ENCODE data around the gene ASAP2.

The ASAP2 gene

DNA sequence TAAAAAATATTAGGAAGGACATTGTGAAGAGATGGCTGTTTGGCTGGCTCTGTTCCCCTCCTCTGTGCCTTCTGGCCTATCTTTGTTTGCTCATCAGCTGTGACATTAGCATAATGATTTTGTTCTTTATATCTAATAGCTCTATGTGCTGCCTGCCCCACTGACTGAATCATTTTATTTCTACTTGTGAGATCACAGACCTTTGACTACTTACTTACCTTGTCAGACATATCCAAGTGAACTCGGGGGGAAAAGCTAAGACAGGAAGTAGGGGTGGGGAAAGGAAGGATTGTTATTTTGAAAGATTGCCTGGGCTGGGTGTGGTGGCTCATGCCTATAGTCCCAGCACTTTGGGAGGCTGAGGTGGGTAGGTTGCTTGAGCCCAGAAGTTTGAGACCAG, 104.2 kb downstream of the ASAP2 start:
- no peak for TF ChIP-seq SPI1 (IDR thresholded peaks at IDR 0.05; ENCODE audit: low read depth, low read length)
- TF ChIP-seq POLR2A (IDR thresholded peaks at IDR 0.05; ENCODE audit: low read depth, low read length): no peak
- TF ChIP-seq TAF1 (IDR thresholded peaks at IDR 0.05; ENCODE audit: low read depth, low read length): no peak
- no peak for TF ChIP-seq POU2F2 (IDR thresholded peaks at IDR 0.05; ENCODE audit: low read depth, low read length)
- no peak for TF ChIP-seq PAX5 (IDR thresholded peaks at IDR 0.05; ENCODE audit: insufficient read depth, low read length, severe bottlenecking)
- no peak for TF ChIP-seq POLR2AphosphoS5 (IDR thresholded peaks at IDR 0.05; ENCODE audit: low read depth, low read length)
- DNase-seq (ENCODE audit: insufficient read length, low spot score) (no peak), FAIRE-seq (no peak)

DNA sequence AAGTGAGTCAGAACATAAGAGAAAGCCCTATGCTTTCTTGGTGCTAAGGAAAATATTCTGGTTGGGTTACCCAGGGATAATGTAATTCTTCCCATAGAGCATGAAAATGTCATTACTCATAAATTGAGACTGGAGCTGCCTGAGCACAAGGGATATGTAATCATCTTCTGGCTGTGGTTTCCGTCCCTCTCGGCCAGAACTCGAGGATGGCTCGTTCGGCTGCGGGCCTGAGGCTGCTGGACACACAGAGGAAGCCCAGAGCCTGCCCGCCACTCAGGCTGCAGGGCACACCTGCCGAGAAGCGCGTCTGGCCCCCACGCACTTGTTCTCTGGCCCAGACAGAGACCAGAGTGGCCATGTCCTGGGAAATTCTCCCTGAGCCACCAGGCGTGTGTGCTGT, 104.9 kb downstream of the ASAP2 start:
- DNase-seq (ENCODE audit: insufficient read length, low spot score) (no peak), FAIRE-seq (no peak)
- TF ChIP-seq POLR2A (IDR thresholded peaks at IDR 0.05; ENCODE audit: low read depth, low read length): no peak
- TF ChIP-seq SPI1 (IDR thresholded peaks at IDR 0.05; ENCODE audit: low read depth, low read length): no peak
- TF ChIP-seq TAF1 (IDR thresholded peaks at IDR 0.05; ENCODE audit: low read depth, low read length): no peak
- no peak for TF ChIP-seq PAX5 (IDR thresholded peaks at IDR 0.05; ENCODE audit: insufficient read depth, low read length, severe bottlenecking)
- no peak for TF ChIP-seq POLR2AphosphoS5 (IDR thresholded peaks at IDR 0.05; ENCODE audit: low read depth, low read length)
- TF ChIP-seq POU2F2 (IDR thresholded peaks at IDR 0.05; ENCODE audit: low read depth, low read length): no peak

- no peak for TF ChIP-seq TAF1 (IDR thresholded peaks at IDR 0.05; ENCODE audit: low read depth, low read length)
- TF ChIP-seq POLR2A (IDR thresholded peaks at IDR 0.05; ENCODE audit: low read depth, low read length): no peak
- TF ChIP-seq SPI1 (IDR thresholded peaks at IDR 0.05; ENCODE audit: low read depth, low read length): no peak
- no peak for TF ChIP-seq POU2F2 (IDR thresholded peaks at IDR 0.05; ENCODE audit: low read depth, low read length)
- no peak for TF ChIP-seq PAX5 (IDR thresholded peaks at IDR 0.05; ENCODE audit: insufficient read depth, low read length, severe bottlenecking)
- no peak for TF ChIP-seq POLR2AphosphoS5 (IDR thresholded peaks at IDR 0.05; ENCODE audit: low read depth, low read length)
- DNase-seq (ENCODE audit: insufficient read length, low spot score) (no peak), FAIRE-seq (no peak)
Observed at GRCh38 chr2:9312591-9312990, 106.0 kb downstream of the ASAP2 start.

DNA sequence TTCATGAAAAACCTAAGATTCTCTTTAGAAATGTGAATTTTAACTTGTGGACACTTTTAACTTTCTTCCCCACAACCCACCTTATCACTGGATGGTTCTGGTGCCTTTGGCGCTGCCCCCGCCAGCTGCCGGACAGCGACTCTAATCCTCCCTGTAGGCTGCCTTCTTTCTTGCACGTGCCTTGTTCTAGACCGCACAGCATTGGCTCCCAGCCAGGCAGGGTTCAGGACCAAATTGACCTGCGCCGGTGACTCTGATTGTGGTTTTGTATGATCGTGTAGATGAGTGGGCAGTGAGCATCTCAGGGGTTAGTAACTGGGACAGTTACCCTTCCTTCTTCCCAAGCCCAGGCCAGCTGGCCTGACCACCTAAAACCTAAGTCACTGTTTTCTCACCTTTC, 106.8 kb downstream of the ASAP2 start:
- DNase-seq (ENCODE audit: insufficient read length, low spot score): no peak
- no peak for FAIRE-seq

GRCh38 chr2:9315280-9315847, 108.8 kb downstream of the ASAP2 start:
- TF ChIP-seq POLR2AphosphoS5 (IDR thresholded peaks at IDR 0.05; ENCODE audit: low read depth, low read length): no peak
- TF ChIP-seq TAF1 (IDR thresholded peaks at IDR 0.05; ENCODE audit: low read depth, low read length): no peak
- TF ChIP-seq POU2F2 (IDR thresholded peaks at IDR 0.05; ENCODE audit: low read depth, low read length): no peak
- TF ChIP-seq PAX5 (IDR thresholded peaks at IDR 0.05; ENCODE audit: insufficient read depth, low read length, severe bottlenecking): no peak
- TF ChIP-seq POLR2A (IDR thresholded peaks at IDR 0.05; ENCODE audit: low read depth, low read length): no peak
- TF ChIP-seq SPI1 (IDR thresholded peaks at IDR 0.05; ENCODE audit: low read depth, low read length): no peak

More for the DNA sequence above, 106.8 kb downstream of the ASAP2 start:
- TF ChIP-seq POLR2A (IDR thresholded peaks at IDR 0.05; ENCODE audit: low read depth, low read length) (no peak), PAX5 (IDR thresholded peaks at IDR 0.05; ENCODE audit: insufficient read depth, low read length, severe bottlenecking) (no peak), POLR2AphosphoS5 (IDR thresholded peaks at IDR 0.05; ENCODE audit: low read depth, low read length) (no peak), POU2F2 (IDR thresholded peaks at IDR 0.05; ENCODE audit: low read depth, low read length) (no peak), TAF1 (IDR thresholded peaks at IDR 0.05; ENCODE audit: low read depth, low read length) (no peak), SPI1 (IDR thresholded peaks at IDR 0.05; ENCODE audit: low read depth, low read length) (no peak)

DNA sequence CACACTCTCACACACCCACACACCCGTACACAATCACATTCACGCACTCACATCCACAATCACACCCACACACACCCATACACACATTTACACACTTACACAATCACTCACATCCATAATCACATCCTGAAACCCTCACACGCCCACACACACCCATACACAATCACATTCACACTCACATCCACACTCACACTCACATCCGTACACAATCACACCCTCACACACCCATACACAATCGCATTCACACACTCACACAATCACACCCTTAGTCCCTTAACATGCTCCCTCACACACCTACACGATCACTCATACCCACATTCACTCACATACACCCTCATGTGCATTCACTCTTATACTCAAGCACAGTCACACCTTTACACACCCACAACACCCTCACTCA, 110.9 kb downstream of the ASAP2 start:
- no peak for DNase-seq (ENCODE audit: insufficient read length, low spot score)
- no peak for FAIRE-seq
- no peak for TF ChIP-seq POLR2A (IDR thresholded peaks at IDR 0.05; ENCODE audit: low read depth, low read length)
- no peak for TF ChIP-seq POLR2AphosphoS5 (IDR thresholded peaks at IDR 0.05; ENCODE audit: low read depth, low read length)
- no peak for TF ChIP-seq SPI1 (IDR thresholded peaks at IDR 0.05; ENCODE audit: low read depth, low read length)
- no peak for TF ChIP-seq POU2F2 (IDR thresholded peaks at IDR 0.05; ENCODE audit: low read depth, low read length)
- TF ChIP-seq TAF1 (IDR thresholded peaks at IDR 0.05; ENCODE audit: low read depth, low read length): no peak
- no peak for TF ChIP-seq PAX5 (IDR thresholded peaks at IDR 0.05; ENCODE audit: insufficient read depth, low read length, severe bottlenecking)

More at GRCh38 chr2:9315280-9315847, 108.8 kb downstream of the ASAP2 start:
- DNase-seq (ENCODE audit: insufficient read length, low spot score) (no peak), FAIRE-seq (no peak)

GRCh38 chr2:9318461-9319337, 112.1 kb downstream of the ASAP2 start:
- FAIRE-seq: no peak
- DNase-seq (ENCODE audit: insufficient read length, low spot score): no peak
- TF ChIP-seq SPI1 (IDR thresholded peaks at IDR 0.05; ENCODE audit: low read depth, low read length) (no peak), POLR2AphosphoS5 (IDR thresholded peaks at IDR 0.05; ENCODE audit: low read depth, low read length) (no peak), PAX5 (IDR thresholded peaks at IDR 0.05; ENCODE audit: insufficient read depth, low read length, severe bottlenecking) (no peak), POU2F2 (IDR thresholded peaks at IDR 0.05; ENCODE audit: low read depth, low read length) (no peak), POLR2A (IDR thresholded peaks at IDR 0.05; ENCODE audit: low read depth, low read length) (no peak), TAF1 (IDR thresholded peaks at IDR 0.05; ENCODE audit: low read depth, low read length) (no peak)

DNA sequence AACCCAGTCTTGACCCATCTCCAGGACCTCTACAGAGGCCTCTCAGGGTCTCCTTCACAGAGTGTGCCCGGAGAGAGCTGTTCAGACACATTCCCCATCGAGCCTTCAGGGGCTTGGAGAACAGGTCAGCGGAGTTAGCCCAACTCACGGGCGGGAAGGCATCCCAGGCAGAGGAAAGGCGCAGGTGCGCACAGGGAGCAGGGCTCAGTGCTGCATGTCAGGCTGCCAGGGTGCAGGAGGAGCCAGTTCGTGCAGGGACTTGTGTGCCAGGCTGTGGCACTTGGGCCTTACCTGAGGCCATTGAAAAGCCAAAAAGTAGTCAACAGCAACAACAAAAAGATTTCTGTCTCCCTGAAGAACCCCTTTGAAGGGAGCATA, 112.7 kb downstream of the ASAP2 start:
- no peak for DNase-seq (ENCODE audit: insufficient read length, low spot score)
- TF ChIP-seq POLR2AphosphoS5 (IDR thresholded peaks at IDR 0.05; ENCODE audit: low read depth, low read length) (no peak), PAX5 (IDR thresholded peaks at IDR 0.05; ENCODE audit: insufficient read depth, low read length, severe bottlenecking) (no peak), TAF1 (IDR thresholded peaks at IDR 0.05; ENCODE audit: low read depth, low read length) (no peak), POLR2A (IDR thresholded peaks at IDR 0.05; ENCODE audit: low read depth, low read length) (no peak), POU2F2 (IDR thresholded peaks at IDR 0.05; ENCODE audit: low read depth, low read length) (no peak), SPI1 (IDR thresholded peaks at IDR 0.05; ENCODE audit: low read depth, low read length) (no peak)
- FAIRE-seq: no peak

GRCh38 chr2:9322576-9322975, 116.0 kb downstream of the ASAP2 start:
- FAIRE-seq: no peak
- TF ChIP-seq PAX5 (IDR thresholded peaks at IDR 0.05; ENCODE audit: insufficient read depth, low read length, severe bottlenecking): no peak
- no peak for TF ChIP-seq SPI1 (IDR thresholded peaks at IDR 0.05; ENCODE audit: low read depth, low read length)
- no peak for TF ChIP-seq POU2F2 (IDR thresholded peaks at IDR 0.05; ENCODE audit: low read depth, low read length)
- no peak for DNase-seq (ENCODE audit: insufficient read length, low spot score)
